ENCODE data around the gene DLAT.

GRCh38 chr11:112042961-112043304, 17.7 kb downstream of the DLAT start:
- no peak for TF ChIP-seq TAF1 (IDR thresholded peaks at IDR 0.05; ENCODE audit: low read depth, low read length)
- TF ChIP-seq POLR2A (IDR thresholded peaks at IDR 0.05; ENCODE audit: low read depth, low read length): no peak
- TF ChIP-seq POLR2AphosphoS5 (IDR thresholded peaks at IDR 0.05; ENCODE audit: low read depth, low read length): no peak
- TF ChIP-seq SPI1 (IDR thresholded peaks at IDR 0.05; ENCODE audit: low read depth, low read length): no peak

Data from GM12891 (cell line).